Left ventricle myocardium inferior (tissue), 1 donor: ENCODE measurements around the gene ACSM2B. TPM values are rescaled to one million over a fixed set of nuclear protein-coding genes. Genes with fewer than 3 reads are reported as not detected.

Source experiments
- DNase-seq: peaks from one replicate; pipeline ENCODE4 v3.0.0-alpha.2; 2020
- H3K27ac ChIP-seq: fragments of 200-600 bp; replicated peaks from 2 replicates; pipeline ENCODE4 v1.8.0; 2021
- H3K27me3 ChIP-seq: fragments of 200-600 bp; 2 replicates; pipeline ENCODE4 v1.8.0; 2021; ENCODE audit warnings: low read depth
- H3K36me3 ChIP-seq: fragments of 200-600 bp; 2 replicates; pipeline ENCODE4 v1.8.0; 2021
- H3K4me1 ChIP-seq: fragments of 200-600 bp; 2 replicates; pipeline ENCODE4 v1.8.0; 2021
- H3K4me3 ChIP-seq: fragments of 200-600 bp; 2 replicates; pipeline ENCODE4 v1.8.0; 2021; ENCODE audit warnings: mild to moderate bottlenecking, moderate library complexity
- H3K9me3 ChIP-seq: fragments of 200-600 bp; replicated peaks from 2 replicates; pipeline ENCODE4 v1.8.0; 2021
- intact Hi-C: fragments of 100-400 bp; cut with micrococcal nuclease; formaldehyde crosslinking; loops from one replicate; pipeline ENCODE4 v1.11.0; 2022
- total RNA-seq: library from RNA; stranded (reverse); fragmentation: NEBNext Ultra II Directional; extraction: Animal tissue kit (Norgen Biotek cat#: 25700); gene quantifications from one replicate; pipeline ENCODE4 v1.2.1, GENCODE V29; 2021
- TF ChIP-seq, protein P1 (sequence below): fragments of 200-600 bp; IDR thresholded peaks from 2 replicates; pipeline ENCODE4 v1.8.0; 2021; ENCODE audit warnings: antibody characterized with exemption, mild to moderate bottlenecking, borderline replicate concordance
- donor health status: DM: no; HTN: yes; CAD: no; lungs with severe emphysema.

Gene ACSM2B
- total RNA-seq, 1 donor from 2014 or later: not detected

DNA sequence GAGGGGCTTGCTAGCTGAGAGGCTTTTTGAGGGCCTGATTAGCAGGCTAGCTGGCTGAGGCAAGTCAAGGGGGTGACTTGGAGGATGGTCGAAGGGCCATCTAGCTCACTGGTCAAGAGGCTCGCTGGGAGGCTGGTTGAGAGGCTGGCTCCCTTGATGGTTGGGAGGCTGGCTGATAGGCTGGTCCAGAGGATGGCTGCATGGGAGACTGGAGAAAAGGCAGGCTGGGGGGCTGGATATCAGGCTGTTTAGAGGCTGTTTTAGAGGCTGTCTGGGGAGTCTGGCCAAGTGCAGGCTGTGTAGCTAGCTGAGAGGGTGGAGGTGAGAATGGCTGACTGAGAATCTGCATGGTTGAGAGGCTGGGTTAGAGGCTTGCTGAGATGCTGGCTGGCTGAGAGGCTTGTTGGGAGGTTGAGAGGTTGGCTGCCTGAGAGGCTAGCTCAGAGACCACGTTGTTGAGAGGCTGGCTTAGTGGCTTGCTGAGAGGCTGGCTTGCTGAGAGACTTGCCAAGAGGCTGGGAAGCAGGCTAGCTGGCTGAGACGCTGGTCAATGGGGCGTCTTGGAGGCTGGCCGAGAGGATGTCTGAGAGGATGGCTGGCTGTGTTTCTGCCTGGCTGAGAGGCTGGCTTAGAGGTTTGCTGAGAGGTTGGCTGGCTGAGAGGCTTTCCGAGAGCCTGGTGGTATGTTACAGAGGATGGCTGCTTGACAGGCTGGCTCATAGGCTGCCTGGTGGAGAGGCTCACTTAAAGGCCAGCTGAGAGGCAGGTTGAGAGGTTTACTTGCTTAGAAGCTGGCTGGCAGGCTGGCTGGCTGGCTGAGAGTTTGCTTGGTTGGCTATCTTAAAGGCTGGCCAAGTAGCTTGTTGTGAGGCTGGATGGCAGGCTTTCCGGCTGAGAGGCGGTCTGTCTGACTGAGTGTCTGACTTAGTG lies 36.6 kb upstream of the ACSM2B start:
- Histone ChIP-seq H3K36me3 (no peaks in the 10 kb centered on the region), H3K4me1 (peaks cover 24% of the 10 kb centered on the region), H3K27me3 (no peaks in the 10 kb centered on the region), H3K27ac (peak overlapping the region; percentile 70), H3K4me3 (no peak overlapping the region), H3K9me3 (no peaks in the 10 kb centered on the region)
- peak; percentile 66 for DNase-seq
- TF ChIP-seq, protein P1, sequence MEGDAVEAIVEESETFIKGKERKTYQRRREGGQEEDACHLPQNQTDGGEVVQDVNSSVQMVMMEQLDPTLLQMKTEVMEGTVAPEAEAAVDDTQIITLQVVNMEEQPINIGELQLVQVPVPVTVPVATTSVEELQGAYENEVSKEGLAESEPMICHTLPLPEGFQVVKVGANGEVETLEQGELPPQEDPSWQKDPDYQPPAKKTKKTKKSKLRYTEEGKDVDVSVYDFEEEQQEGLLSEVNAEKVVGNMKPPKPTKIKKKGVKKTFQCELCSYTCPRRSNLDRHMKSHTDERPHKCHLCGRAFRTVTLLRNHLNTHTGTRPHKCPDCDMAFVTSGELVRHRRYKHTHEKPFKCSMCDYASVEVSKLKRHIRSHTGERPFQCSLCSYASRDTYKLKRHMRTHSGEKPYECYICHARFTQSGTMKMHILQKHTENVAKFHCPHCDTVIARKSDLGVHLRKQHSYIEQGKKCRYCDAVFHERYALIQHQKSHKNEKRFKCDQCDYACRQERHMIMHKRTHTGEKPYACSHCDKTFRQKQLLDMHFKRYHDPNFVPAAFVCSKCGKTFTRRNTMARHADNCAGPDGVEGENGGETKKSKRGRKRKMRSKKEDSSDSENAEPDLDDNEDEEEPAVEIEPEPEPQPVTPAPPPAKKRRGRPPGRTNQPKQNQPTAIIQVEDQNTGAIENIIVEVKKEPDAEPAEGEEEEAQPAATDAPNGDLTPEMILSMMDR: no peak
- intact Hi-C loops: no loop called here

DNA sequence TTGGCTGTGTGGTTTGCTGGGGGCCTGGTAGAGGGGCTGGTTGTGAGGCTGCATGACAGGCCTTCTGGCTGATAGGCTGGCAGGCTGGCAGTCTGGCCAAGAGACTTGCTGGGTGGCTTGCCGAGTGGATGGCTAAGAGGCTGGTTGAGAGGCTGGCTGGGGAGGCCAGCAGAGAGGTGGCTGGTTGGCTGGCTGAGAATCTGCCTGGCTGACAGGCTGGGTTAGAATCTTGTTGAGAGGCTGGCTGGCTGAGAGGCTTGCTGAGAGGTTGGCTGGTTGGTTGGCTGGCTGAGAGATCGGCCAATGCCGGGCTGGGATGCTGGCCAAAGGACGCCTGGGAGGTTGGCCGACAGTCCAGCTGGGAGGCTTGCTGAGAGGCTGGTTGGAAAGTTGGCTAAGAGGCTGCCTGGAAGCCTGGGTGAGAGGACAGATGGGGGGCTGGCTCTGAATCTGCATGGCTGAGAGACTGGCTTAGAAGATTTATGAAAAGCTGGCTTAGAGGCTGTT lies 35.9 kb upstream of the ACSM2B start:
- Histone ChIP-seq H3K9me3 (no peaks in the 10 kb centered on the region), H3K4me1 (peaks cover 24% of the 10 kb centered on the region), H3K27me3 (peaks cover 5% of the 10 kb centered on the region), H3K4me3 (no peak overlapping the region), H3K36me3 (no peaks in the 10 kb centered on the region), H3K27ac (peak overlapping the region; percentile 70)
- TF ChIP-seq, protein P1: no peak
- peak; percentile 80 for DNase-seq
- intact Hi-C loops: no loop called here

DNA sequence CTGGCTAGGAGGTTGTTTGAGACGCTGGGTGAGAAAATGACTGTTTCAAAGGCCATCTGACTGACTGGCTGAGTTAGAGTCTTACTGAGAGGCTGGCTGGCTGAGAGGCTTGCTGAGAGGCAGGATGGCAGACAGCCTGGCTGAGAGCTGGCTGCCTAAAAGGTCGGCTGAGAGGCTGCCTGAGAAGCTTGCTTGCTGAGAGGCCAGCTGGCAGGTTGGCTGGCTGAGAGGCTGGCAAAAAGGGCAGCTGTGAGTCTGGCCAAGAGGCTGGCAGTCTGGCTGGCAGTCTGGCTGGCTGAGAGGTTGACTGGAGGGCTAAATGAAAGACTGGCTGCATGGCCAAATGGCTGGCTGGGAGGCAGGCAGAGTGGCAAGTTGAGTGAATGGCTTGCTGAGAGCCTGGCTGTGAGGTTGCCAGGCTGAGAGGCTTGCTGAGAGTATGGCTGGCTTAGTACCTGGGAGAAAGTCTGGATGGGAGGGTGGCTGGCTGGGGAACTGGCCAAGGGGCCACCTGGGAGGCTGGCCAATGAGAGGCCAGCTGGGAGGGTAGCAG lies 35.3 kb upstream of the ACSM2B start:
- Histone ChIP-seq H3K4me1 (peaks cover 24% of the 10 kb centered on the region), H3K9me3 (no peaks in the 10 kb centered on the region), H3K4me3 (no peak overlapping the region), H3K27me3 (peaks cover 10% of the 10 kb centered on the region), H3K27ac (peak overlapping the region; percentile 70), H3K36me3 (no peaks in the 10 kb centered on the region)
- DNase-seq: peak; percentile 58
- intact Hi-C loops: no loop called here
- TF ChIP-seq, protein P1: no peak

DNA sequence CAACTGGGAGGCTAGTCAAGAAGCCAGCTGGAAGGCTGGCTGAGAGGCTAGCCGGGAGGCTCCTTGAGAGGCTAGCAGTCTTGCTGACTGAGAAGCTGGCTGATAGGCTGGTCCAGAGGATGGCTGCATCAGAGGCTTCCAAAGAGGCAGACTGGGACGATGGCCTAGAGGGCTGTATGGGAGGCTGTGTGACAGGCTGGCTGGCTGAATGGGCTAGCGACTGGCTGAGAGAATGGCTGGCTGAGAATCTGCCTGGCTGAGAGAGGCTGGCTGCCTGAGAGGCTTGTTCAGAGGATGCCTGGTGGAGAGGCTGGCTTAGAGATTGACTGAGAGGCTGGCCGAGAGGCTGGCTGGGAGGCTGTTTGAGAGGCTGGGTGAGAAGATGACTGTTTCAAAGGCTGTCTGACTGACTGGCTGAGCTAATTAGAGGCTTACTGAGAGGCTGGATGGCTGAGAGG lies 34.8 kb upstream of the ACSM2B start:
- Histone ChIP-seq H3K9me3 (no peaks in the 10 kb centered on the region), H3K27ac (peak overlapping the region; percentile 70), H3K4me1 (peaks cover 24% of the 10 kb centered on the region), H3K27me3 (peaks cover 10% of the 10 kb centered on the region), H3K4me3 (no peak overlapping the region), H3K36me3 (no peaks in the 10 kb centered on the region)
- intact Hi-C loops: no loop called here
- TF ChIP-seq, protein P1: no peak
- peak; percentile 38 for DNase-seq

DNA sequence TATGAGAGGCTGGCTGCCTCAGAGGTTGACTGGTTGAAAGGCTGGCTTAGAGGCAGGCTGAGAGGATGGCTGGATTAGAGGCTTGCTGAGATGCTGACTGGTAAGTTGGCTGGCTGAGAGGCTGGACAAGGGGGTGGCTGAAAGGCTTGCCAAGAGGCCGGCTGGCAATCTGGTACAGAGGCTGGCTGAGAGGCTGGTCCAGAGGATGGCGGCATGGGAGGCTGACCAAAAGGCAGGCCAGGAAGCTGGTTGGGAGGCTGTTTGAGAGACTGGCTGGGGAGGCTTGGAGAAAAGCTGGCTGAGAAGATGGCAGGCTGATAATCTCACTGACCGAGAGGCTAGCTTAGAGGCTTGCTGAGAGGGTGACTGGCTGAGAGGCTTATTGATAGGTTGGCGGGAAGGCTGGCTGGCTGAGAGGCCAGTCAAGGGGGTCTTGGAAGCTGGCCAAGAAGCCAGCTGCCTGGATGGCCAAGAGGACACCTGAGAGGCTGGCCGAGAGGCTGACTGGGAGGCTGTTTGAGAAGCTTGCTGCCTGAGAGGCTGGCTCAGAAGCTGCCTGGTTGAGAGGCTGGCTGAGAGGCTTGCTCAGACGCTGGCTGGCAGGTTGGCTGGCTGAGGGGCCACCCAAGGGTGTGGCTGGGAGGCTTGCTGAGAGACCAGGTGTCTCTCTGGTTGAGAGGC lies 34.2 kb upstream of the ACSM2B start:
- TF ChIP-seq, protein P1: no peak
- H3K4me3 ChIP-seq: no peak overlapping the region
- intact Hi-C loops: no loop called here
- DNase-seq: no peak
- peaks cover 24% of the 10 kb centered on the region for H3K4me1 ChIP-seq
- peak overlapping the region; percentile 70 for H3K27ac ChIP-seq
- H3K9me3 ChIP-seq: peaks cover 3% of the 10 kb centered on the region
- no peaks in the 10 kb centered on the region for H3K36me3 ChIP-seq
- H3K27me3 ChIP-seq: peaks cover 10% of the 10 kb centered on the region
